22Rv1 (cell line): ENCODE data around the gene CDK13.

ENCODE experiments used
- H3K27ac ChIP-seq: fragments of 450-650 bp; 2 replicates; pipeline ENCODE4 v1.5.1; 2017
- CTCF ChIP-seq: fragments of 450-650 bp; IDR thresholded peaks from 2 replicates; pipeline ENCODE4 v1.5.1; 2017; ENCODE audit warnings: mild to moderate bottlenecking
- ZFX ChIP-seq: fragments of 450-650 bp; IDR thresholded peaks from 2 replicates; pipeline ENCODE4 v1.6.1; 2017; ENCODE audit warnings: antibody characterized with exemption, borderline replicate concordance

Gene CDK13

GRCh38 chr7:39958038-39958437, 8.0 kb downstream of the CDK13 start:
- H3K27ac ChIP-seq: no peak overlapping the region

DNA sequence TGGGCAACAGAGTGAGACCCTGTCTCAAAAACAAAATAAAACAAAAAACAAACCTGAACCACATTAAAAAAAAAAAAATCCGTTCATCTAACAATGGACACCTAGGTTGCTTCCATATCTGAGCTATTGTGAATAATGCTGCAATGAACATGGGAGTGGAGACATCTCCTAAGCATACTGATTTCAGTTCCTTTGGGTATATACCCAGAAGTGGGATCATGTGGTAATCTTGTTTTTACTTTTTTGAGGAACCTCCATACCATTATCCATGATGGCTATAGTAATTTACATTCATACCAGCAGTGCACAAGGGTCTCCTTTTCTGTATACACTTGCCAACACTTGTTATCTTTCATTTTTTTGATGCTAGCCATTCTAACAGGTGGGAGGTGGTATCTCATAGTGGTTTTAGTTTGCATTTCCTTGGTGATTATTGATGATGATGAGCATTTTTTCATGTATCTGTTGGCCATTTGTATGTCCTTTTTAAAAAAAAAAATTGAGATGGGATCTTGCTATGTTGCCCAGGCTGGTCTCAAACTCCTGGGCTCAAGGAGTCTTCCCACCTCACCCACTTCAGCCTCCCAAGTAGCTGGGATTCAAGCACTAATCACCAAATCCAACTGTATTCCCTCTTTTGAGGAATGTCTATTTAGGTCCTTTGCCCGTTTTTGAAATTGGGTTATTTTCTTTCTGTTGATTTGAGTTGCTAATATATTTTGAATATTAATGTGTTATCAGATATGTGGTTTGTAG, 17.5 kb downstream of the CDK13 start:
- no peak overlapping the region for H3K27ac ChIP-seq
- TF ChIP-seq ZFX (no peak), CTCF (no peak)

More at GRCh38 chr7:39958038-39958437, 8.0 kb downstream of the CDK13 start:
- TF ChIP-seq CTCF: no peak
- TF ChIP-seq ZFX: no peak

DNA sequence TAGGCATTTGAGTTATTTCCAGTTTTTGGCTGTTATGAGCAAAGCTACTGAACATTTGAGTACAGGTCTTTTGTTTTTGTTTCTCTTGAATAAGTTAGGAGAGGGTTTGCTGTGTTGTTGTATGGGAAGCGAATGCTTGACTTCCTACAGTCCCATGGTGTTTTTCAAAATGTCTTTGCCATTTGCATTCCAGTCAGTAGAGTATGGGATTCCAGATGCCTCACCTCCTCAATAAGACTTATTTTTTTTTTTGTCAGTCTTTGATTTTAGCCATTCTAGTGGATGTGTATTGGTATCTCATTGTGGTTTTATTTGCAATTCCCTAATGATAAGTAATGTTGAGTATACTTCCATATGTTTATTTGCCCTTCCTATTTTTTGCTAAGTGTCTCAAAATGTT, 19.4 kb downstream of the CDK13 start:
- no peak overlapping the region for H3K27ac ChIP-seq
- TF ChIP-seq CTCF: no peak
- TF ChIP-seq ZFX: no peak

GRCh38 chr7:39971924-39972323, 21.9 kb downstream of the CDK13 start:
- no peak overlapping the region for H3K27ac ChIP-seq
- TF ChIP-seq ZFX (no peak), CTCF (no peak)

DNA sequence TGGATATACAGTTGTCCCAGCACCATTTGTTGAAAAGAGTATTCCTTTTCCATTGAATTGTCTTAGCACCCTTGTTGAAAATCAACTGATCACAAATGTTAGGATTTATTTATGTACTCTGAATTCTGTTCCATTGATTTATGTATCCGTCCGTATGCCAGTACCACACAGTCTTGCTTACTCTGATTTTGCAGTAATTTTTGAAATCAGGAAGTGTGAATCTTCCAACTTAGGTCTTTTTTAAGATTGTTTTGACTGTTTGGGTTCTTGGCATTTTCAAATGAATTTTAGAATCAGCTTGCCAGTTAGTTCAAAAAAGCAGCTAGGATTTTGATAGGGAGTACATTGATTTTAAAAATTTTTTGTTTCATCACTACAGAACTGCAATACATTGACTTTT, 23.7 kb downstream of the CDK13 start:
- no peak overlapping the region for H3K27ac ChIP-seq
- no peak for TF ChIP-seq ZFX
- TF ChIP-seq CTCF: no peak

GRCh38 chr7:39978230-39978934, 28.3 kb downstream of the CDK13 start:
- no peak for TF ChIP-seq CTCF
- TF ChIP-seq ZFX: no peak
- no peak overlapping the region for H3K27ac ChIP-seq
